ENCODE results near the gene ATP5MC3. TPM values are rescaled to one million over a fixed set of nuclear protein-coding genes. Genes with fewer than 3 reads are reported as not detected.

The ATP5MC3 gene
- total RNA-seq, 1 donor from 2014 or later, result 133 TPM

DNA sequence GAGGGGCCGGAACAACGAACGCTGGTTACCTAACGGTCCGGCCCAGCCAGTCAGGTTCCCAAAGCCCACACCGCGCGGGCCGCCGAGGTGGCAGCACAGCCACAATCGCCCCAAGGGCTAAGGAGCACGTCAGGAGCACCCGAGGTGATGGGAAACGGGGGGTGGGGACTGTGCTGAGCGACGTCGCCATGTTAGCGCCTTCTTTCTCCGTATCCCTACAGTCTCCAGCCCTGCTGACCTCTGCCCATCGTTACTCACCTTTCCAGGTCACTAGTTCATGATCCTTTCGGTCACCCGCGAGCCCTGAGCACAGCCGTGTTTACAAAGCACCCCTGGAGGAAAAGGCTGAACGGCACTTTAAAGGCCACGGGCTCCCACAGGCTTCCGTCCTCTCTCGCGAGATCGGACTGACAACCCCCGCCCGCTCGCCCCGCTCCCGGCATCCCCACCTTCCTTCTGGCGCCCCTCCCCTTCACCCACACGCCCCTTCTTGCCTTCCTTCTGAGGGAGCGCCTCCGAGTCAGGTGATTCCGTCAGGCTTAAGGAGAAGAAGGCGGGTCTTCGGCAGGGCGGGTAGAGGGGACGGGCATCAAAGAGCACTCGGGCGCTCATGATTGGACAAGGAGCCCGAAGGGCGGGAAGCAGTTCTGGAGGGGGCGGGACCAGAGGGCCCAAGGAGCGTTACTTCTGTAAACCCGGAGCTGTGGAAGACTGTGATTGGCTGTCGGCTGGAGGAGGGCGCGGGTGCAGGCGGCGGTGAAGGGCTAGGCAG is 13.5 kb downstream of the ATP5MC3 start, which contains the start of gene ATF2:
ATF2 (minus strand) TSS at position 412 of the 772 bp plus-strand sequence. CDS start 31,760 bp downstream, outside the sequence.
- DNase-seq (peak; percentile 99), ATAC-seq (peak; percentile 97 to 99)
- Histone ChIP-seq H3K4me1 (peaks cover 26% of the 10 kb centered on the region), H3K27ac (peak within 1 kb of the TSS; percentile 95), H3K9me3 (no peaks in the 10 kb centered on the region), H3K36me3 (no peaks in the 10 kb centered on the region), H3K4me3 (peak within 1 kb of the TSS; percentile 97), H3K27me3 (ENCODE audit: low read depth) (no peaks in the 10 kb centered on the region)
- TF ChIP-seq, protein P1, sequence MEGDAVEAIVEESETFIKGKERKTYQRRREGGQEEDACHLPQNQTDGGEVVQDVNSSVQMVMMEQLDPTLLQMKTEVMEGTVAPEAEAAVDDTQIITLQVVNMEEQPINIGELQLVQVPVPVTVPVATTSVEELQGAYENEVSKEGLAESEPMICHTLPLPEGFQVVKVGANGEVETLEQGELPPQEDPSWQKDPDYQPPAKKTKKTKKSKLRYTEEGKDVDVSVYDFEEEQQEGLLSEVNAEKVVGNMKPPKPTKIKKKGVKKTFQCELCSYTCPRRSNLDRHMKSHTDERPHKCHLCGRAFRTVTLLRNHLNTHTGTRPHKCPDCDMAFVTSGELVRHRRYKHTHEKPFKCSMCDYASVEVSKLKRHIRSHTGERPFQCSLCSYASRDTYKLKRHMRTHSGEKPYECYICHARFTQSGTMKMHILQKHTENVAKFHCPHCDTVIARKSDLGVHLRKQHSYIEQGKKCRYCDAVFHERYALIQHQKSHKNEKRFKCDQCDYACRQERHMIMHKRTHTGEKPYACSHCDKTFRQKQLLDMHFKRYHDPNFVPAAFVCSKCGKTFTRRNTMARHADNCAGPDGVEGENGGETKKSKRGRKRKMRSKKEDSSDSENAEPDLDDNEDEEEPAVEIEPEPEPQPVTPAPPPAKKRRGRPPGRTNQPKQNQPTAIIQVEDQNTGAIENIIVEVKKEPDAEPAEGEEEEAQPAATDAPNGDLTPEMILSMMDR (IDR thresholded peaks at IDR 0.05), result no peak
- intact Hi-C loops (cut with DNase I), result no loop called here

DNA sequence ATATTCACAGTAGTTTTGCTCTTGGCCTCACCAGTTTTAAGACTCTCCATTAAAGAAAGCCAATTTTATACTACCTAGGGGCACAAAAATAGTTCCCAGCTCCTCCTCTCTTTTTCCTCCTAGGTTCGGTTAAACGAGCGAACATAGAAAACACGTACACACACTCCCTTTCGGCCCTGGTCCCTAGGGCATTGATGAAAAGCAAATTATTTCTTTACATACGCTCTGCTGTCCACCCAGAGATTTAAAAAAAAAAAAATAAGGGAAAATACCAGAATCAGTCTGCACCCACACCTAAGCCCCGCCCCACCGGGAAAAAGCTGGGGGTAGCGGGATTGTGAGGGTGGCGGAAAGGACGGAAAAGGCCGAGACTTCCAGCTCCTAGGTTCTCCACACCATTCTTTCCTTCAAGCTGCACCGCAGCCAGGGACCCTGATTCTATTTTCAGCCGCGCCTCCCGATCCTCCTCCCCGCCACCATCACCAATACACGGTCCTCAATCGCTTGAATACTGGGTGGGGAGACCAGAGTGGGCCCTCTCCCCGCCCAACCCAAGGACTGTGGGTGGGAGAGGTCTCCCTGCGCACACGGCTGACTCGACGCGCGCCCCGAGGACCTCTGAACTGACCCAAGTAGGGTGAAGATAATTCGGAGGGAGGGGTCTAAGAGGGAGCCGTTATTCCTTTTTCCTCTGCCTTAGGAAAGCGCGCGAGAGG is 14.3 kb downstream of the ATP5MC3 start:
- ATAC-seq (peak in 1 of 2 donors; percentile 19), DNase-seq (peak; percentile 51)
- Histone ChIP-seq H3K9me3 (no peaks in the 10 kb centered on the region), H3K4me1 (peaks cover 26% of the 10 kb centered on the region), H3K36me3 (no peaks in the 10 kb centered on the region), H3K27me3 (ENCODE audit: low read depth) (no peaks in the 10 kb centered on the region), H3K27ac (peak overlapping the region; percentile 95), H3K4me3 (peak overlapping the region; percentile 97)
- intact Hi-C loops (cut with DNase I), result no loop called here
- TF ChIP-seq, protein P1 (IDR thresholded peaks at IDR 0.05), result no peak

DNA sequence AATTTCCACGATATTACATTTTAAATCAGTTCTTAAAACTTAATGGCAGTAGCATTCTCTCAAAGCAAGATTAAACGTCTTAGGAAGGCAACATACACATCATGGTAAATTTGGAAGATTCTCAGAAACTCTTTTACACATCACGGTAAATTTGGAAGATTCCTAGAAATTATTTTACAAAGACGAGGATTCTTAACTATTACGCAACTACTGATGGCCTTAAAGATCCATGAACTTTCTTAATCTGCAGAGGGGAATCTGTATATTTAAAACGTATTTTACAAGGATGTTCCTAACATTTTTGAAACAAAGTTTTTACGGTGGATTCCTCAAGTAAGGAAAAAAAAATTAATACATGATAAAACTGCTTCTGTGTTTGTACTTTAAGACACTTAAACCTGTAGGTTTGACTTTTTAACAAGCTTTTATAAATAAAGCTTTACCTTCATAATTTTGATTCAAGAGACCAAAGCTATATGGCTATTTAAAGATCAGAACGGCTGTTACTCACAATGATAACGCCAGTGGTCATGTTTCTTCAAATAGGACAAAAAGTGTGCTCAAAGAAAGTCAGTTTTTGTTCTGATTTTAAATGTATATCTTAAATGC is 15.2 kb downstream of the ATP5MC3 start:
- Histone ChIP-seq H3K9me3 (no peaks in the 10 kb centered on the region), H3K4me3 (peak overlapping the region; percentile 97), H3K27me3 (ENCODE audit: low read depth) (no peaks in the 10 kb centered on the region), H3K4me1 (peaks cover 26% of the 10 kb centered on the region), H3K36me3 (no peaks in the 10 kb centered on the region), H3K27ac (no peak overlapping the region)
- intact Hi-C loops (cut with DNase I), result no loop called here
- TF ChIP-seq, protein P1 (IDR thresholded peaks at IDR 0.05), result no peak
- DNase-seq, result no peak
- ATAC-seq, result no peak

DNA sequence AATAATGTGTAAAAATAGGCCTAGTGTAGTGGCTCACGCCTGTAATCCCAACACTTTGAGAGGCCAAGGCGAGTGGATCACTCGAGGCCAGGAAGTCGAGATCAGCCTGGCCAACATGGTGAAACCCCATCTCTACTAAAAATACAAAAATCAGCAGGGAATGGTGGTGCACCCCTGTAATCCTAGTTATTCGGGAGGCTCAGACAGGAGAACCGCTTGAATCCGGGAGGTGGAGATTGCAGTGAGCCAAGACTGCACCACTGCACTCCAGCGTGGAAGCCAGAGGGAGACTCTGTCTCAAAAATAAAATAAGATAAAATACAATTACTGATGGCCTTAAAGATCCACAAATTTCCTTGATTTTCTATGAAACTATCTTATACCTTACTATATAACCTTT is 17.3 kb downstream of the ATP5MC3 start:
- H3K9me3 ChIP-seq, result no peaks in the 10 kb centered on the region
- no peak for DNase-seq
- no peaks in the 10 kb centered on the region for H3K36me3 ChIP-seq
- no peak overlapping the region for H3K27ac ChIP-seq
- TF ChIP-seq, protein P1 (IDR thresholded peaks at IDR 0.05), result no peak
- no peaks in the 10 kb centered on the region for H3K27me3 ChIP-seq (ENCODE audit: low read depth)
- ATAC-seq, result no peak
- peaks cover 22% of the 10 kb centered on the region for H3K4me1 ChIP-seq
- no peak overlapping the region for H3K4me3 ChIP-seq
- intact Hi-C loops (cut with DNase I), result no loop called here

DNA sequence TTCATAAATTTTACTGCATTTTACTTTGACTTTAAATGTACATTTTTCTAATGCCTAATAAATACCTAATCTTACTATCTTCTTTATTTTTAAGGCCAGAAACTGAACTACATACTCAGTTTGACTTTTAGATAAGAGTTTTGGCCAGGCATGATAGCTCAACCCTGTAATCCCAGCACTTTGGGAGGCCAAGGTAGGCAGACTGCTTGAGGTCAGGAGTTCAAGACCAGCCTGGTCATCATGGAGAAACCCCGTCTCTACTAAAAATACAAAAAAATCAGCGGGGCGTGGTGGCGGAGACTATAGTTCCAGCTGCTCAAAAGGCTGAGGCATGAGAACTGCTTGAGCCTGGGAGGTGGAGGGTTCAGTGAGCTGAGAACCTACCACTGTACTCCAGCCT is 22.6 kb downstream of the ATP5MC3 start:
- Histone ChIP-seq H3K27me3 (ENCODE audit: low read depth) (no peaks in the 10 kb centered on the region), H3K4me3 (no peak overlapping the region), H3K36me3 (no peaks in the 10 kb centered on the region), H3K27ac (no peak overlapping the region), H3K9me3 (no peaks in the 10 kb centered on the region), H3K4me1 (no peaks in the 10 kb centered on the region)
- ATAC-seq (no peak), DNase-seq (no peak)
- TF ChIP-seq, protein P1 (IDR thresholded peaks at IDR 0.05), result no peak
- intact Hi-C loops (cut with DNase I), result no loop called here
